GM12874 (cell line): ENCODE data around the gene ADORA1.

Experiments used
- TF ChIP-seq, protein P1 (sequence below): IDR thresholded peaks from 2 replicates; pipeline ENCODE4 v1.5.1; 2011; ENCODE audit warnings: low read depth, mild to moderate bottlenecking, control low read depth, low read length, moderate library complexity; ENCODE audit not compliant: insufficient read depth

Gene ADORA1

GRCh38 chr1:203097001-203097400 is 30.5 kb upstream of the ADORA1 start:
- TF ChIP-seq, protein P1, sequence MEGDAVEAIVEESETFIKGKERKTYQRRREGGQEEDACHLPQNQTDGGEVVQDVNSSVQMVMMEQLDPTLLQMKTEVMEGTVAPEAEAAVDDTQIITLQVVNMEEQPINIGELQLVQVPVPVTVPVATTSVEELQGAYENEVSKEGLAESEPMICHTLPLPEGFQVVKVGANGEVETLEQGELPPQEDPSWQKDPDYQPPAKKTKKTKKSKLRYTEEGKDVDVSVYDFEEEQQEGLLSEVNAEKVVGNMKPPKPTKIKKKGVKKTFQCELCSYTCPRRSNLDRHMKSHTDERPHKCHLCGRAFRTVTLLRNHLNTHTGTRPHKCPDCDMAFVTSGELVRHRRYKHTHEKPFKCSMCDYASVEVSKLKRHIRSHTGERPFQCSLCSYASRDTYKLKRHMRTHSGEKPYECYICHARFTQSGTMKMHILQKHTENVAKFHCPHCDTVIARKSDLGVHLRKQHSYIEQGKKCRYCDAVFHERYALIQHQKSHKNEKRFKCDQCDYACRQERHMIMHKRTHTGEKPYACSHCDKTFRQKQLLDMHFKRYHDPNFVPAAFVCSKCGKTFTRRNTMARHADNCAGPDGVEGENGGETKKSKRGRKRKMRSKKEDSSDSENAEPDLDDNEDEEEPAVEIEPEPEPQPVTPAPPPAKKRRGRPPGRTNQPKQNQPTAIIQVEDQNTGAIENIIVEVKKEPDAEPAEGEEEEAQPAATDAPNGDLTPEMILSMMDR = no peak

DNA sequence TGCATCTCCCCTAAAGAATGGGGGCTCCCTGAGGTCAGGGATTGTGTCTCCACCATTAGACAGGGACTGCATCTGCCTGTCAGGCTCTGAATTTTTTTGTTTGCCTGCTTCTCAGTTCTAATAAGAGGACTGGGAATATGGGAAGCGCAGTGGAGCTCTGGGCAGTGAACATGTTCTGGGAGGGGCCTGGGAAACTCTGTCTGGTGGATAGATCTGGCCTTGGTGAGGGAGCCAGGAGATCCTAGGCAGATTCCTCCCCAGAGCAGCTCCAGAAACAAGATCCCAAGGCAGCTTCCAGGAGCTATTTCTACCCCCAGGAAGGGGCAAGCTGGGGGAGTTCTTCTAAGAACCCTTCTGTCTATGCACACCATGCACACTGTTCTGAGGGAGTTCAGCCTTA is 29.1 kb upstream of the ADORA1 start:
- TF ChIP-seq, protein P1 = no peak

DNA sequence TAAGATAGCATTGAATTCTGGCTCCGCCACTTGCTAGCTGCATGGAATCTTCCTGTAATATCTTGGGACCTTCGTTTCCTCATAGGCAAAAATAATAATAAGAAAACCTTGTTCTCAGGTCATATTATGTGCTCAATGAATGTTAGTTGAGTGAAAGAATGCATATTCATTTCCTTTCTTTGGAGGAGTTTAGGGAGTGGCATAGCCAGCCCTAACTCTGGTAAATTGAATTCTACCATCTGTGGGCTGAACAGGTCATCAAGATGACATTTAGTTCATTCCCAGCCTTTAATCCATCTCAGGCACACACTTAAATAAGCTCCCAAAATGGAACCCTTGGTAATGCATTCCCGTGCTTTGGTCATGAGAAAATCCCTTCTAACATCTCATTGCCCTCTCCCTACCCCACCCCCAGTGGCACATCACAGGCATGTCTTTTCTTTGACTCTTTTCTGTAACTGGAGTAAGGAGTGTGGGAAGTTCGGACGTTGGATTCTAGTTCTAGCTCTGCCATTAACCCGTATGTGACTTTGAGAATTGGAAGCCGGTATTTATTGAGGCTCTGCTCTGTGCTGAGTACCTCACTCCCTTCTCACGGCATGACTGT is 28.5 kb upstream of the ADORA1 start:
- TF ChIP-seq, protein P1 = no peak

GRCh38 chr1:203099805-203100515 is 27.6 kb upstream of the ADORA1 start:
- TF ChIP-seq, protein P1 = no peak

GRCh38 chr1:203100516-203100869 is 27.0 kb upstream of the ADORA1 start:
- TF ChIP-seq, protein P1 = no peak

- TF ChIP-seq, protein P1 = no peak
Measured at GRCh38 chr1:203101813-203102634, 25.5 kb upstream of the ADORA1 start.

GRCh38 chr1:203103216-203103615 is 24.3 kb upstream of the ADORA1 start:
- TF ChIP-seq, protein P1 = no peak
